ENCODE data around the gene SLC25A1. TPM values are rescaled to one million over a fixed set of nuclear protein-coding genes. Genes with fewer than 3 reads are reported as not detected.
"Not testable (repeated sequence)": the region's sequence is repeated elsewhere in the genome, so short reads cannot be mapped to it uniquely, and the experiment has no call there.

SLC25A1 gene
- total RNA-seq, 5 donors from 2014 or later (not counting 1 experiment from before 2014, with no cell fraction given): 24.1 to 52.9 (median 45.7) TPM

DNA sequence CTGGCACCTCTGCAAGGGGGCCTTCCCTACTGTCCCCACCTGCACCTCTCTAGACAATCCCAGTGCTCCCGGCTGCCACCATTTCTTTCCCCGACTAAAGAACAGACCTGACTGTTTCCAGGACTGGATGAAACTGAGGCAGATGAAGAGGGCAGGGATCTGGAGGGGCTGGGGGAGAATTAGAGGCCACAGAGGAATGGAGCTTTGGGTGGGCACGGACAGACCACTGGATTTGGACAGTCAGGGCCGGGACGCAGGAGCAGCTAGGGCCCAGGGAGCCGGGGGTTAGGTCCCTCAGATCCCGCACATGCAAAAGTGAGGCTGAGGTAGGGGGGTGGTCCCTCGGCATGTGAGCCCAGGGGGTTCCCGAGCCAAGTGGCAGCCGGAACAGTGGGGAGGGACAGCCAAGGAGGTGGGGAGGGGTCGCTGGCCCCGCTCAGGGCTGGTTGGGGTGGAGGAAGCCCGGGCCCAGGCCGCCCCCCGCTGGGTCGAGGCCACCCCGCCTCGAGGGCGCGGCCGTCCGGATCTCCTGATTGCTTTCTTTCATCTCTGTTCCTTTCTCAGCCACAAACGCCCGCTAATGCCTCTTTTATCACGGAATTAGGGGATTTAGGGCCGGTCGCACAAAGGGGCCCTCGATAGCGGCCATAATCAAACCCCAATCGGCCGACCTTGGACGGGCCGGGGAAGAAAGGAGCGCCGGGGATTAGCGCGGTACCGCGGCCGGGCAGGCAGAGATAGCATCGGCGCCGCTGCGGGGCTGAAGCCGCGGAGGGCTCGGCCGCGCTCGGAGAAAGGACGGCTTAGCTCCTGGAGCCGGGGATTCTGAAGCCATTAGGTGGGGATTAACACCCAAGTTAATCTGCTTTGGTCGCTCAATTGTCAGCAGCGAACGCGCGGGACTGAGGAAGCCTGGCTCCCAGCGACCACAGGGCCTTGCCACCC, 9.3 kb downstream of the SLC25A1 start:
- Mint-ChIP-seq H3K36me3 (no peaks in the 10 kb centered on the region), H3K27me3 (peaks cover 28 to 46% of the 10 kb centered on the region in 2 donors), H3K9me3 (no peaks in the 10 kb centered on the region), H3K4me1 (peaks cover 30 to 41% (median 36%) of the 10 kb centered on the region in 3 donors), H3K27ac (no peak overlapping the region), H3K4me3 (peak overlapping the region; percentile 26 to 95 (median 56))
- H3K27me3 ChIP-seq (replicated peaks in 1 of 2; ENCODE audit: control insufficient read depth in 2 of 2, extremely low read depth in 1 of 2, insufficient read depth in 2 of 2, low read length in 1 of 2): peaks cover 9 to 62% of the 10 kb centered on the region in 2 experiments
- DNase-seq (no peak), ATAC-seq (replicated peaks in 1 of 4) (no peak)
- peak overlapping the region in 1 of 2 donors; percentile 21 for H3K4me3 ChIP-seq (ENCODE audit: control insufficient read depth in 1 of 2, extremely low read depth in 1 of 2, low read length in 1 of 2)
- H3K4me1 ChIP-seq (ENCODE audit: control insufficient read depth in 1 of 2, extremely low read depth in 1 of 2, insufficient read depth in 2 of 2, low read length in 2 of 2): peaks cover 6 to 44% of the 10 kb centered on the region in 2 experiments
- POLR2A ChIA-PET: no interaction called here
- no peak overlapping the region for H3K27ac ChIP-seq (ENCODE audit: low read length)
- 9% methylated on average over 53 of the region's 58 CpGs for WGBS (ENCODE audit: insufficient coverage)
- no peaks in the 10 kb centered on the region for H3K9me3 ChIP-seq
- H3K36me3 ChIP-seq (ENCODE audit: control insufficient read depth in 2 of 2, extremely low read depth in 1 of 2, insufficient read depth in 1 of 2, low read length in 1 of 2): no peaks in the 10 kb centered on the region
- CTCF ChIA-PET: no interaction called here

DNA sequence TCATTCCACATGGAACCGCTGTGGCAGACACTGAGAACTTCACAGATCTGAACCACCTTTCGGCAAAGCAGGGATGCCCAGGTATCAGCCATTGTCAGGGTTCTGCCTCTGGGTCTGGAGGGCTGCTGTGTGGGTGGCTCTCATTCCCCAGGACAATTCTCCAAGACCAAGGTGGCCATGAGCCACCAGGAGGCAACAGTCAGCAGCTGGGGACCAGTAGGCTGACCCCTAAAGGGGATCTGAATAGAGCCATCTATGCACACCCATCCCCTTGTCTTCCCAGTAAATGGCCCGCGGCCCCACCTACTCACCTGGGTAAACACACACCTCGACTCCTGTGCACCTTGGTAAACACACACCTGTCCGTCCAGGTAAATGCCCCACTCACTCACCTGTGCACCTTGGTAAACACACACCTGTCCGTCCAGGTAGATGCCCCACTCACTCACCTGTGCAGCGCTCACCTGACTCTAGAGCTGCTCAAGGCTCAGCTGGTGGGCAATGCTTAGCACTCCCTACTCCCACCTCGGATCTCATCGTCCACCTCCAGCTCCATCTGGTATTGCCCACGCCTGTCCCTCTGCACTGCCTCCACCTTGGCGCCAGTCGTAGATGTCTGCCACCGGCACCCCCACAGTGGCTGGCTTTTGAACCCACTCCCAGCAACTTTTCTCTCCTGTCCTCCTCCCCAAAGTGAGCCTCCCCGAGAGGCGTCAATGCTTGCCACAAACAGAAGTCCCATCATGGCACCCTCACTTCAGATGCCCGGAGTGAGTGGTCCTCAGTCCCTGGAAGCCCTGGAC, 10.2 kb downstream of the SLC25A1 start:
- Histone ChIP-seq H3K4me3 (ENCODE audit: control insufficient read depth in 1 of 2, extremely low read depth in 1 of 2, low read length in 1 of 2) (no peak overlapping the region), H3K27ac (ENCODE audit: low read length) (no peak overlapping the region), H3K27me3 (replicated peaks in 1 of 2; ENCODE audit: control insufficient read depth in 2 of 2, extremely low read depth in 1 of 2, insufficient read depth in 2 of 2, low read length in 1 of 2) (peaks cover 9 to 72% of the 10 kb centered on the region in 2 experiments), H3K36me3 (ENCODE audit: control insufficient read depth in 2 of 2, extremely low read depth in 1 of 2, insufficient read depth in 1 of 2, low read length in 1 of 2) (no peaks in the 10 kb centered on the region), H3K9me3 (no peaks in the 10 kb centered on the region), H3K4me1 (ENCODE audit: control insufficient read depth in 1 of 2, extremely low read depth in 1 of 2, insufficient read depth in 2 of 2, low read length in 2 of 2) (peaks cover 6 to 38% of the 10 kb centered on the region in 2 experiments)
- no peak for ATAC-seq (replicated peaks in 1 of 4)
- peaks cover 25 to 32% (median 31%) of the 10 kb centered on the region in 3 donors for H3K4me1 Mint-ChIP-seq
- H3K27me3 Mint-ChIP-seq: peaks cover 28 to 50% of the 10 kb centered on the region in 2 donors
- POLR2A ChIA-PET: no interaction called here
- 74% methylated on average over 17 of the region's 17 CpGs for WGBS (ENCODE audit: insufficient coverage)
- CTCF ChIA-PET: no interaction called here
- no peak overlapping the region for H3K27ac Mint-ChIP-seq
- peak overlapping the region; percentile 17 to 95 (median 37) for H3K4me3 Mint-ChIP-seq
- no peaks in the 10 kb centered on the region for H3K9me3 Mint-ChIP-seq
- DNase-seq: no peak
- no peaks in the 10 kb centered on the region for H3K36me3 Mint-ChIP-seq

DNA sequence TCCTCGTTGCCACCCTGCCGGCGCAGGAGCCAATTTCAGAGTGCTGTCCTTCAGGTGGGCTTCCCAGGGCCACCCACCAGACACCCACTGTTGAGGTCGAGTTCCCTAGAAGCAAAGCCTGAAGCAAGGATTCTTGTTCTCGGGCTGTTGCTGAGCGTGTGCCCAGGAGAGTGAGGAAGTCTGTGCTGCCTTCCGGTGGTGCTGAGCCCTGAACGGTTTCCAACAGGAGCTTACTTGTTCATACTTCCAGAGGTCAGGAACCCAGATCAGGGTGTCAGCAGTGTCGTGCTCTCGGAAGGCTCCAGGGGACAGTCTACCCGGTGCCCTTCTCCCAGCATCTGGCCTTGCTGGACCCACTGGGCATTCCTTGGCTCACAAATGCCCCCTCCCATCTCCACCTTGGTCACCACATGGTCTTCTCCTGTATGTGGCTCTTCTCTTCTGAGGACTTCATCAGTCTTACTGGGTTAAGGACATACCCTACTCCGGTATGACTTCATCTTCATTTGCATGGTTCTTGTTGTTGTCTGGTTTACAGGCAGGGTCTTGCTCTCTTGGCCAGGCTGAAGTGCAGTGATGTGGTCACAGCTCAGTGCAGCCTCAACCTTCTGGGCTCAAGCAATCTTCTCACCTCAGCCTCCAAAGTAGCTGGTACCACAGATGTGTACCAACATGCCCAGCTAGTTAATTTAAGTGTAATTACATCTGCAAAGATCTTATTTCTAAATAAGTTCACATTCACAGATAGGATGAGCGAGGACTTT, 11.2 kb downstream of the SLC25A1 start:
- H3K9me3 ChIP-seq: no peaks in the 10 kb centered on the region
- no peak for DNase-seq
- H3K4me3 Mint-ChIP-seq: no peak overlapping the region
- H3K4me1 ChIP-seq (ENCODE audit: control insufficient read depth in 1 of 2, extremely low read depth in 1 of 2, insufficient read depth in 2 of 2, low read length in 2 of 2): peaks cover 3 to 28% of the 10 kb centered on the region in 2 experiments
- peaks cover 9 to 78% of the 10 kb centered on the region in 2 experiments for H3K27me3 ChIP-seq (replicated peaks in 1 of 2; ENCODE audit: control insufficient read depth in 2 of 2, extremely low read depth in 1 of 2, insufficient read depth in 2 of 2, low read length in 1 of 2)
- H3K4me3 ChIP-seq (ENCODE audit: control insufficient read depth in 1 of 2, extremely low read depth in 1 of 2, low read length in 1 of 2): no peak overlapping the region
- no peak overlapping the region for H3K27ac Mint-ChIP-seq
- peaks cover 28 to 50% of the 10 kb centered on the region in 2 donors for H3K27me3 Mint-ChIP-seq
- peaks cover 15 to 22% (median 21%) of the 10 kb centered on the region in 3 donors for H3K4me1 Mint-ChIP-seq
- H3K36me3 Mint-ChIP-seq: no peaks in the 10 kb centered on the region
- CTCF ChIA-PET: no interaction called here
- no peak for ATAC-seq (replicated peaks in 1 of 4)
- POLR2A ChIA-PET: no interaction called here
- H3K27ac ChIP-seq (ENCODE audit: low read length): no peak overlapping the region
- no peaks in the 10 kb centered on the region for H3K9me3 Mint-ChIP-seq
- whole genome bisulfite sequencing (ENCODE audit: insufficient coverage): 79% methylated on average over 7 of the region's 13 CpGs
- H3K36me3 ChIP-seq (ENCODE audit: control insufficient read depth in 2 of 2, extremely low read depth in 1 of 2, insufficient read depth in 1 of 2, low read length in 1 of 2): no peaks in the 10 kb centered on the region

DNA sequence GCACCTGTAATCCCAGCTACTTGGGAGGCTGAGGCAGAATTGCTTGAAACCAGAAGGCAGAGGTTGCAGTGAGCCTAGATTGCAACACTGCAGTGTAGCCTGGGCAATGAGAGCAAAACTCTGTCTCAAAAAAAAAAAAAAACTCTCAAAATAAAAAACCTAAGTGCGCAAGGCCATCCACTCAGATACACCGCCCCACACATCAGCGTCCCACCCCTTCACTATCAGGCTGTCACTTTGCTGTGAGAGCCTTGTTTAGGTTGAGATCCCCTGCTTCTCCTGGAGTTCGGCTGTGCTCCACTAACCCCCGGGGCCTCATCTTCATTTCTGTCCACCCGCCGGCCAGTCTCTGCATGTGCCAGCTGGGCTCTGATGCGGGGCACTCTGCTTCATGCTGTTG, 12.1 kb downstream of the SLC25A1 start:
- ChIA-PET POLR2A (no interaction called here), CTCF (no interaction called here)
- peaks cover 0 to 22% of the 10 kb centered on the region in 2 experiments for H3K4me1 ChIP-seq (ENCODE audit: control insufficient read depth in 1 of 2, extremely low read depth in 1 of 2, insufficient read depth in 2 of 2, low read length in 2 of 2)
- H3K4me3 ChIP-seq (ENCODE audit: control insufficient read depth in 1 of 2, extremely low read depth in 1 of 2, low read length in 1 of 2): no peak overlapping the region
- no peaks in the 10 kb centered on the region for H3K9me3 ChIP-seq
- peaks cover 11 to 17% (median 17%) of the 10 kb centered on the region in 3 donors for H3K4me1 Mint-ChIP-seq
- no peak for DNase-seq
- WGBS (ENCODE audit: insufficient coverage): 88% methylated on average over 8 of the region's 8 CpGs
- no peak for ATAC-seq (replicated peaks in 1 of 4)
- peaks cover 9 to 84% of the 10 kb centered on the region in 2 experiments for H3K27me3 ChIP-seq (replicated peaks in 1 of 2; ENCODE audit: control insufficient read depth in 2 of 2, extremely low read depth in 1 of 2, insufficient read depth in 2 of 2, low read length in 1 of 2)
- H3K27ac ChIP-seq (ENCODE audit: low read length): no peak overlapping the region
- H3K36me3 ChIP-seq (ENCODE audit: control insufficient read depth in 2 of 2, extremely low read depth in 1 of 2, insufficient read depth in 1 of 2, low read length in 1 of 2): no peaks in the 10 kb centered on the region
- H3K27ac Mint-ChIP-seq: no peak overlapping the region
- H3K4me3 Mint-ChIP-seq: no peak overlapping the region
- H3K36me3 Mint-ChIP-seq: no peaks in the 10 kb centered on the region
- peaks cover 28 to 50% of the 10 kb centered on the region in 2 donors for H3K27me3 Mint-ChIP-seq
- H3K9me3 Mint-ChIP-seq: no peaks in the 10 kb centered on the region

DNA sequence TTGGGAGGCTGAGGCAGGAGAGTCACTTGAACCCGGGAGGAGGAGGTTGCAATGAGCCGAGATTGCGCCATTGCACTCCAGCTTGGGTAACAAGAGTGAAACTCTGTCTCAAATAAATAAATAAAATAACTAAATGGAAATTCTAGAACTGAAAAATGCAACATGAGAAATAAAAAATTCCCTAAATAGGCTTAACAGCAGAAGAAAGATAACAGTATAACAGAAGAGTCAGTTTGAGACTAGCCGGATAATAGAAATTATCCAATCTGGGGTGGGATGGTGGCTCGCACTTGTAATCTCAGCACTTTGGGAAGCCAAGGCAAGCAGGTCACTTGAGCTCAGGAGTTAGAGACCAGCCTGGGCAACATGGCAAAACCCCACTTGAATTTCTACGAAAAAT, 14.1 kb downstream of the SLC25A1 start:
- Mint-ChIP-seq H3K9me3 (no peaks in the 10 kb centered on the region), H3K4me1 (peaks cover 0 to 5% (median 4%) of the 10 kb centered on the region in 3 donors), H3K27me3 (peaks cover 28 to 55% of the 10 kb centered on the region in 2 donors), H3K4me3 (no peak overlapping the region), H3K36me3 (no peaks in the 10 kb centered on the region), H3K27ac (no peak overlapping the region)
- H3K4me3 ChIP-seq (ENCODE audit: control insufficient read depth in 1 of 2, extremely low read depth in 1 of 2, low read length in 1 of 2): no peak overlapping the region
- peaks cover 6 to 67% of the 10 kb centered on the region in 2 experiments for H3K27me3 ChIP-seq (replicated peaks in 1 of 2; ENCODE audit: control insufficient read depth in 2 of 2, extremely low read depth in 1 of 2, insufficient read depth in 2 of 2, low read length in 1 of 2)
- 92% methylated on average over 2 of the region's 6 CpGs for WGBS (ENCODE audit: insufficient coverage)
- no peak overlapping the region for H3K27ac ChIP-seq (ENCODE audit: low read length)
- H3K9me3 ChIP-seq: no peaks in the 10 kb centered on the region
- H3K36me3 ChIP-seq (ENCODE audit: control insufficient read depth in 2 of 2, extremely low read depth in 1 of 2, insufficient read depth in 1 of 2, low read length in 1 of 2): no peaks in the 10 kb centered on the region
- ChIA-PET CTCF (no interaction called here), POLR2A (no interaction called here)
- peaks cover 0 to 5% of the 10 kb centered on the region in 2 experiments for H3K4me1 ChIP-seq (ENCODE audit: control insufficient read depth in 1 of 2, extremely low read depth in 1 of 2, insufficient read depth in 2 of 2, low read length in 2 of 2)
- no peak for DNase-seq
- ATAC-seq (replicated peaks in 1 of 4): no peak

DNA sequence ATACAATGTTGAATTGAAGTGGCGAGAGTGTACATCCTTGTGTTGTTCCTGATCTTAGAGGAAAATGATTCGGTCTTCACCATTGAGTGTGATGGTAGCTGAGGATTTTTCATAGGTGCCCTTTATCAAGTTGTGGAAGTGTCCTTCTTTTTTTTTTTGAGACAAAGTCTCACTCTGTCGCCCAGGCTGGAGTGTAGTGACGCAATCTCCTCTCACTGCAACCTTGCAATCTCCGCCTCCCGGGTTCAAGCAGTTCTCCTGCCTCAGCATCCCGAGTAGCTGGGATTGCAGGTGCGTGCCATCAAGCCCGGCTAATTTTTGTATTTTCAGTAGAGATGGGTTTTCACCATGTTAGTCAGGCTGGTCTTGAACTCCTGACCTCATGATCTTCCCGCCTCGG, 19.9 kb downstream of the SLC25A1 start:
- CTCF ChIA-PET, H3K36me3 Mint-ChIP-seq, H3K4me1 Mint-ChIP-seq: not testable (repeated sequence)

More for the DNA sequence above, 19.9 kb downstream of the SLC25A1 start:
- H3K4me3 ChIP-seq (ENCODE audit: control insufficient read depth in 1 of 2, extremely low read depth in 1 of 2, low read length in 1 of 2); DNase-seq; H3K9me3 Mint-ChIP-seq; H3K27ac ChIP-seq (ENCODE audit: low read length); H3K4me3 Mint-ChIP-seq; H3K36me3 ChIP-seq (ENCODE audit: control insufficient read depth in 2 of 2, extremely low read depth in 1 of 2, insufficient read depth in 1 of 2, low read length in 1 of 2); ATAC-seq (replicated peaks in 1 of 4); H3K27ac Mint-ChIP-seq; POLR2A ChIA-PET; H3K4me1 ChIP-seq (ENCODE audit: control insufficient read depth in 1 of 2, extremely low read depth in 1 of 2, insufficient read depth in 2 of 2, low read length in 2 of 2); H3K9me3 ChIP-seq: not testable (repeated sequence)
- 100% methylated on average over 1 of the region's 11 CpGs for WGBS (ENCODE audit: insufficient coverage)
- H3K27me3 ChIP-seq (replicated peaks in 1 of 2; ENCODE audit: control insufficient read depth in 2 of 2, extremely low read depth in 1 of 2, insufficient read depth in 2 of 2, low read length in 1 of 2): peaks cover 0 to 36% of the 10 kb centered on the region in 2 experiments
- peaks cover 3 to 34% of the 10 kb centered on the region in 2 donors for H3K27me3 Mint-ChIP-seq

Data from T-cell (primary cell).